Measurements from ENCODE around the gene SUPT4H1. TPM values are rescaled to one million over a fixed set of nuclear protein-coding genes. Genes with fewer than 3 reads are reported as not detected.

Gene SUPT4H1
- total and polyA plus RNA-seq, 10 donors = 37.8 to 106 (median 66.6) TPM

GRCh38 chr17:58338841-58339754, 12.9 kb downstream of the SUPT4H1 start:
- intact Hi-C loops (cut with DNase I; ENCODE audit: low total_unique reads) = no loop called here
- TF ChIP-seq POLR2AphosphoS5 (IDR thresholded peaks at IDR 0.05) (peak; percentile 72 to 84 (median 83)), POLR2A (IDR thresholded peaks at IDR 0.05) (no peak), CTCF (IDR thresholded peaks at IDR 0.05 in 8 of 11, conservative IDR thresholded peaks at IDR 0.05 in 3 of 11) (no peak)
- peak overlapping the region; percentile 19 to 100 (median 70) for H3K4me3 ChIP-seq
- H3K36me3 ChIP-seq = peaks cover 0 to 13% (median 0%) of the 10 kb centered on the region in 6 donors
- no peaks in the 10 kb centered on the region for H3K27me3 ChIP-seq (replicated peaks in 1 of 7)
- no peaks in the 10 kb centered on the region for H3K9me3 ChIP-seq
- 3 to 18% (median 14%) methylated on average over 10 of the region's 10 CpGs for WGBS, 5 donors
- peaks cover 59 to 100% (median 99%) of the 10 kb centered on the region in 6 donors for H3K4me1 ChIP-seq
- peak; percentile 93 for DNase-seq
- peak overlapping the region; percentile 97 to 100 (median 99) for H3K27ac ChIP-seq

- intact Hi-C loops (cut with DNase I; ENCODE audit: low total_unique reads) = no loop called here
- Histone ChIP-seq H3K4me3 (peak overlapping the region; percentile 12 to 100 (median 70)), H3K27ac (peak overlapping the region; percentile 97 to 100 (median 99)), H3K36me3 (peaks cover 0 to 6% (median 0%) of the 10 kb centered on the region in 6 donors), H3K4me1 (peaks cover 53 to 100% (median 99%) of the 10 kb centered on the region in 6 donors), H3K9me3 (no peaks in the 10 kb centered on the region), H3K27me3 (replicated peaks in 1 of 7) (no peaks in the 10 kb centered on the region)
- WGBS, 5 donors = 27 to 41% (median 38%) methylated on average over 3 of the region's 3 CpGs
- no peak for DNase-seq
- no peak for TF ChIP-seq CTCF (IDR thresholded peaks at IDR 0.05 in 8 of 11, conservative IDR thresholded peaks at IDR 0.05 in 3 of 11)
- TF ChIP-seq POLR2AphosphoS5 (IDR thresholded peaks at IDR 0.05) = no peak
- no peak for TF ChIP-seq POLR2A (IDR thresholded peaks at IDR 0.05)
These were observed 13.6 kb downstream of the SUPT4H1 start for GRCh38 chr17:58338454-58338840.

- Histone ChIP-seq H3K9me3 (no peaks in the 10 kb centered on the region), H3K36me3 (peaks cover 0 to under 1% (median 0%) of the 10 kb centered on the region in 6 donors), H3K4me1 (peaks cover 47 to 100% (median 95%) of the 10 kb centered on the region in 6 donors), H3K4me3 (peak overlapping the region; percentile 13 to 100 (median 70)), H3K27ac (peak overlapping the region; percentile 97 to 100 (median 99)), H3K27me3 (replicated peaks in 1 of 7) (no peaks in the 10 kb centered on the region)
- peak; percentile 85 to 91 (median 89) for TF ChIP-seq POLR2AphosphoS5 (IDR thresholded peaks at IDR 0.05)
- peak in 5 of 11 experiments; percentile 11 to 51 (median 29) for TF ChIP-seq CTCF (IDR thresholded peaks at IDR 0.05 in 8 of 11, conservative IDR thresholded peaks at IDR 0.05 in 3 of 11)
- peak; percentile 11 to 73 (median 29) for TF ChIP-seq POLR2A (IDR thresholded peaks at IDR 0.05)
- 13 to 21% (median 15%) methylated on average over 23 of the region's 23 CpGs for WGBS, 5 donors
- peak; percentile 99 for DNase-seq
- intact Hi-C loops (cut with DNase I; ENCODE audit: low total_unique reads) = no loop called here
These were observed 14.2 kb downstream of the SUPT4H1 start for GRCh38 chr17:58337600-58338453.

All from spleen (tissue), 11 donors.